Keratinocyte (primary cell): ENCODE measurements around the gene BLOC1S6. TPM values are rescaled to one million over a fixed set of nuclear protein-coding genes. Genes with fewer than 3 reads are reported as not detected.

Source experiments
- DNase-seq: peaks from one replicate; pipeline ENCODE4 v3.0.0-alpha.2; 2011; ENCODE audit warnings: low read depth, missing footprints, low spot score
- FAIRE-seq: peaks from 2 replicates; lab custom pipeline; 2011; peaks lifted over from hg19 to GRCh38; lab: Jason Lieb, UNC
- H2AFZ ChIP-seq: 2 replicates; pipeline ENCODE4 v1.6.0; 2012; ENCODE audit warnings: low read length, control low read depth, inconsistent platforms; ENCODE audit not compliant: control insufficient read depth
- H3K27ac ChIP-seq: 2 replicates; pipeline ENCODE4 v1.5.1; 2011; ENCODE audit warnings: low read length; ENCODE audit not compliant: control insufficient read depth, insufficient read depth
- H3K27me3 ChIP-seq: 3 replicates; pipeline ENCODE4 v1.6.0; 2011; ENCODE audit warnings: low read length; ENCODE audit not compliant: control insufficient read depth, insufficient read depth; ENCODE audit errors: extremely low read depth
- H3K36me3 ChIP-seq, 2 experiments: 2 replicates in 1 of 2; 3 replicates in 1 of 2; pipeline ENCODE4 v1.5.1; 2011; ENCODE audit warnings: low read length in 2 of 2, mild to moderate bottlenecking in 1 of 2; ENCODE audit not compliant: control insufficient read depth in 2 of 2, insufficient read depth in 2 of 2; ENCODE audit errors: extremely low read depth in 1 of 2
- H3K4me1 ChIP-seq: 3 replicates; pipeline ENCODE4 v1.5.1; 2011; ENCODE audit warnings: low read length; ENCODE audit not compliant: control insufficient read depth, insufficient read depth; ENCODE audit errors: extremely low read depth
- H3K4me2 ChIP-seq: 3 replicates; pipeline ENCODE4 v1.6.0; 2011; ENCODE audit warnings: low read depth, low read length; ENCODE audit not compliant: control insufficient read depth, insufficient read depth; ENCODE audit errors: extremely low read depth
- H3K4me3 ChIP-seq, 3 experiments: fragments of 200-600 bp in 1 of 3; sonication (generic) in 1 of 3; 2 replicates in 2 of 3; 3 replicates in 1 of 3; pipeline ENCODE4 v1.5.1; 2011 to 2016; ENCODE audit warnings: low read length in 3 of 3, mild to moderate bottlenecking in 3 of 3, control low read depth in 2 of 3, inconsistent platforms in 1 of 3, low read depth in 1 of 3, mixed read lengths in 1 of 3, mixed run types in 1 of 3, moderate library complexity in 1 of 3; ENCODE audit not compliant: control insufficient read depth in 2 of 3, insufficient read depth in 2 of 3; ENCODE audit errors: extremely low read depth in 1 of 3
- H3K79me2 ChIP-seq: 2 replicates; pipeline ENCODE4 v1.6.0; 2012; ENCODE audit warnings: low read length; ENCODE audit not compliant: control insufficient read depth, insufficient read depth
- H3K9ac ChIP-seq: 3 replicates; pipeline ENCODE4 v1.6.0; 2011; ENCODE audit warnings: low read length; ENCODE audit not compliant: control insufficient read depth, insufficient read depth; ENCODE audit errors: extremely low read depth
- H3K9me1 ChIP-seq: 3 replicates; pipeline ENCODE4 v1.6.0; 2011; ENCODE audit warnings: low read length; ENCODE audit not compliant: control insufficient read depth, insufficient read depth; ENCODE audit errors: extremely low read depth
- H3K9me3 ChIP-seq: 2 replicates; pipeline ENCODE4 v1.5.1; 2012; ENCODE audit warnings: low read depth, low read length; ENCODE audit not compliant: control insufficient read depth
- H4K20me1 ChIP-seq: 3 replicates; pipeline ENCODE4 v1.6.0; 2011; ENCODE audit warnings: low read length; ENCODE audit not compliant: control insufficient read depth, insufficient read depth; ENCODE audit errors: extremely low read depth
- CTCF ChIP-seq, 3 experiments: IDR thresholded peaks in 1 of 3; conservative IDR thresholded peaks in 1 of 3; optimal IDR thresholded peaks in 1 of 3; 2 replicates in 2 of 3; 3 replicates in 1 of 3; pipeline versions ENCODE3 to v1.5.1; 2011; ENCODE audit warnings: low read length in 3 of 3, mild to moderate bottlenecking in 3 of 3, moderate library complexity in 2 of 3, control low read depth in 1 of 3, inconsistent platforms in 1 of 3; ENCODE audit not compliant: insufficient read depth in 2 of 3; ENCODE audit errors: extremely low read depth in 1 of 3
- EZH2 ChIP-seq: IDR thresholded peaks from one replicate; pipeline ENCODE4 v1.6.1; 2012; ENCODE audit warnings: inconsistent platforms, mild to moderate bottlenecking, low read length, moderate library complexity
- dilution Hi-C: fragments of 300-500 bp; cut with MboI; formaldehyde crosslinking; loops from one replicate; pipeline ENCODE4 v1.7.0; 2020; ENCODE audit warnings: low sequenced_read_pairs; ENCODE audit not compliant: extremely low pct_ligation_motif_present
- polyA plus RNA-seq, 5 experiments: library from polyadenylated mRNA; depleted of rRNA in 3 of 5; stranded (reverse) in 3 of 5; stranded (forward) in 1 of 5; unstranded in 1 of 5; fragments of >200 nt; gene quantifications; 1 replicate in 1 of 5; 2 replicates in 3 of 5; 3 replicates in 1 of 5; pipeline versions ENCODE4 v1.2.1 to v1.2.3, GENCODE V29; 2011 to 2012; ENCODE audit warnings: missing spikeins in 2 of 5, low read depth in 1 of 5, low replicate concordance in 1 of 5
- small RNA-seq, 3 experiments: library from RNA; depleted of rRNA; stranded (forward); fragments of <200 nt; gene quantifications; one replicate each; pipeline ENCODE3, GENCODE V24; 2012; ENCODE audit warnings: low read depth in 3 of 3, low replicate concordance in 1 of 3; ENCODE audit not compliant: insufficient read length in 3 of 3

Gene BLOC1S6
- polyA plus RNA-seq, 1 donor (not counting 4 experiments of a cell fraction or from before 2014, with no cell fraction given): 15.5 TPM

GRCh38 chr15:45657764-45658545 is 70.8 kb downstream of the BLOC1S6 start:
- DNase-seq (no peak), FAIRE-seq (no peak)
- H3K4me1 ChIP-seq: peaks cover 7% of the 10 kb centered on the region
- no peaks in the 10 kb centered on the region for H4K20me1 ChIP-seq
- no peak overlapping the region for H3K4me3 ChIP-seq
- H3K79me2 ChIP-seq: peaks cover 40% of the 10 kb centered on the region
- no peak overlapping the region for H2AFZ ChIP-seq
- no peak for TF ChIP-seq EZH2
- TF ChIP-seq CTCF (optimal IDR thresholded peaks at IDR 0.05 in 1 of 3, IDR thresholded peaks at IDR 0.05 in 1 of 3, conservative IDR thresholded peaks at IDR 0.05 in 1 of 3; ENCODE audit: extremely low read depth in 1 of 3, insufficient read depth in 2 of 3, low read length in 3 of 3): no peak
- peaks cover 9 to 13% of the 10 kb centered on the region in 2 experiments for H3K36me3 ChIP-seq
- no peak overlapping the region for H3K27ac ChIP-seq
- H3K27me3 ChIP-seq: no peaks in the 10 kb centered on the region
- dilution Hi-C loops: no loop called here
- no peak overlapping the region for H3K9ac ChIP-seq
- H3K9me1 ChIP-seq: no peaks in the 10 kb centered on the region
- H3K4me2 ChIP-seq: no peak overlapping the region
- no peaks in the 10 kb centered on the region for H3K9me3 ChIP-seq

Small RNAs within 50 kb of the gene (small RNA-seq; reads per million reads assigned to genes)
- gene DPPA5P2: 0 reads per million in 3 experiments
- gene RF00019: 0 reads per million in 3 experiments

Other genes starting within 250 kb of the BLOC1S6 start
- gene GATM, start 208.8 kb upstream of the BLOC1S6 start, polyA plus RNA-seq: 0.53 to 1.2 TPM (median 0.60 TPM) in 3 replicates
- gene SLC30A4, start 64.6 kb upstream of the BLOC1S6 start, polyA plus RNA-seq: 3.3 to 3.9 TPM (median 3.8 TPM) in 3 replicates
- gene SQOR, start 47.6 kb downstream of the BLOC1S6 start, polyA plus RNA-seq: 117 to 140 TPM (median 124 TPM) in 3 replicates